Testis (tissue), 3 donors: ENCODE measurements around the gene LRRC7. TPM values are rescaled to one million over a fixed set of nuclear protein-coding genes. Genes with fewer than 3 reads are reported as not detected.

ENCODE experiments used
- DNase-seq: peaks from one replicate; pipeline ENCODE4 v3.0.0-alpha.2; 2019
- H3K27ac ChIP-seq, 2 donors: fragments of 200-600 bp; sonication (generic); one replicate each; pipeline ENCODE4 v1.5.1; 2019
- H3K27me3 ChIP-seq: fragments of 200-600 bp; sonication (generic); one replicate; pipeline ENCODE4 v1.5.1; 2019
- H3K36me3 ChIP-seq: fragments of 200-600 bp; sonication (generic); one replicate; pipeline ENCODE4 v1.5.1; 2017; ENCODE audit warnings: low read depth; ENCODE audit errors: missing control alignments
- H3K4me1 ChIP-seq: fragments of 200-600 bp; sonication (generic); one replicate; pipeline ENCODE4 v1.5.1; 2019
- H3K4me3 ChIP-seq, 2 donors: fragments of 200-600 bp; sonication (generic); one replicate each; pipeline ENCODE4 v1.5.1; 2017 to 2019
- H3K9me3 ChIP-seq: fragments of 200-600 bp; sonication (generic); one replicate; pipeline ENCODE4 v1.5.1; 2017
- POLR2A ChIP-seq: fragments of 450-650 bp; IDR thresholded peaks from one replicate; pipeline ENCODE4 v1.6.1; 2017; ENCODE audit warnings: antibody characterized with exemption, mild to moderate bottlenecking, moderate library complexity
- WGBS, 2 donors: methylation state at CpG; one replicate each; pipeline ENCODE4 v1.1.5; 2018; 5-methylcytosine and 5-hydroxymethylcytosine counted together
- intact Hi-C: fragments of 100-400 bp; cut with DNase I; formaldehyde crosslinking; loops from one replicate; pipeline ENCODE4 v1.15.1; 2023; ENCODE audit warnings: low total_unique reads
- polyA plus RNA-seq: library from polyadenylated mRNA; stranded (reverse); fragments of 350-450 nt; fragmentation: Illumina TruSeq; extraction: RNeasy Lipid Tissue Mini Kit (QIAGEN cat#74804); gene quantifications from one replicate; pipeline ENCODE4 v1.2.3, GENCODE V29; 2014; ENCODE audit warnings: low read depth, low replicate concordance; ENCODE audit not compliant: insufficient read depth
- total RNA-seq, 2 donors: library from RNA; depleted of rRNA; stranded (reverse); fragments of >200 nt; gene quantifications; one replicate each; pipeline ENCODE4 v1.2.3, GENCODE V29; 2016
- TF ChIP-seq, protein P1 (sequence below), 3 experiments: fragments of 450-650 bp in 2 of 3; fragments of 200-600 bp in 1 of 3; sonication (generic) in 1 of 3; IDR thresholded peaks; one replicate each; pipeline ENCODE4 v1.5.1; 2016 to 2019; ENCODE audit warnings: antibody characterized with exemption in 3 of 3, mild to moderate bottlenecking in 2 of 3, moderate library complexity in 1 of 3

LRRC7 gene
- total and polyA plus RNA-seq, 3 donors from 2014 or later: 5.2 to 8.0 (median 6.9) TPM

DNA sequence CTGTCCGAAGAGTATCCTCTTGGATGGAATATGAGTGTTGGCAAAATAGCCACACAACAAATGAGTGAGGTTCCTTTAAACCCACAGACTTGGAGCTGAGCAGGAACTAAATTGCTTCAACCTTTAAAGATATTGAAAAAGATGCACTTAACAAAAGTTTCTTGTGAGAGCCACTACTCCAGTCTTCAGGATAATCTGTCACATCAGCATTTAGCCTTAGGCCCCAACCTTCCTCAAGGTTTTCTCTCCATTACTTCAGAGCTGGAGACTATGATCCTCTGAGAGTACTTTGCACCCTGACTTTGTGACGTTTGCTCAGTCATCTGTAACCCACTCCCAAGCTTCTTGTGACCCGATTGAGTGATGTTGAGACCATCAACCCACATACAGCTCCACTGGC is 424.9 kb downstream of the LRRC7 start:
- Histone ChIP-seq H3K4me1 (no peaks in the 10 kb centered on the region), H3K27me3 (no peaks in the 10 kb centered on the region), H3K9me3 (no peaks in the 10 kb centered on the region), H3K27ac (no peak overlapping the region), H3K36me3 (no peaks in the 10 kb centered on the region), H3K4me3 (no peak overlapping the region)
- intact Hi-C loops: no loop called here
- no peak for DNase-seq
- no peak for TF ChIP-seq POLR2A
- TF ChIP-seq, protein P1, sequence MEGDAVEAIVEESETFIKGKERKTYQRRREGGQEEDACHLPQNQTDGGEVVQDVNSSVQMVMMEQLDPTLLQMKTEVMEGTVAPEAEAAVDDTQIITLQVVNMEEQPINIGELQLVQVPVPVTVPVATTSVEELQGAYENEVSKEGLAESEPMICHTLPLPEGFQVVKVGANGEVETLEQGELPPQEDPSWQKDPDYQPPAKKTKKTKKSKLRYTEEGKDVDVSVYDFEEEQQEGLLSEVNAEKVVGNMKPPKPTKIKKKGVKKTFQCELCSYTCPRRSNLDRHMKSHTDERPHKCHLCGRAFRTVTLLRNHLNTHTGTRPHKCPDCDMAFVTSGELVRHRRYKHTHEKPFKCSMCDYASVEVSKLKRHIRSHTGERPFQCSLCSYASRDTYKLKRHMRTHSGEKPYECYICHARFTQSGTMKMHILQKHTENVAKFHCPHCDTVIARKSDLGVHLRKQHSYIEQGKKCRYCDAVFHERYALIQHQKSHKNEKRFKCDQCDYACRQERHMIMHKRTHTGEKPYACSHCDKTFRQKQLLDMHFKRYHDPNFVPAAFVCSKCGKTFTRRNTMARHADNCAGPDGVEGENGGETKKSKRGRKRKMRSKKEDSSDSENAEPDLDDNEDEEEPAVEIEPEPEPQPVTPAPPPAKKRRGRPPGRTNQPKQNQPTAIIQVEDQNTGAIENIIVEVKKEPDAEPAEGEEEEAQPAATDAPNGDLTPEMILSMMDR (IDR thresholded peaks at IDR 0.05): no peak
- 73 to 81% methylated on average over 3 of the region's 3 CpGs for WGBS, 2 donors

DNA sequence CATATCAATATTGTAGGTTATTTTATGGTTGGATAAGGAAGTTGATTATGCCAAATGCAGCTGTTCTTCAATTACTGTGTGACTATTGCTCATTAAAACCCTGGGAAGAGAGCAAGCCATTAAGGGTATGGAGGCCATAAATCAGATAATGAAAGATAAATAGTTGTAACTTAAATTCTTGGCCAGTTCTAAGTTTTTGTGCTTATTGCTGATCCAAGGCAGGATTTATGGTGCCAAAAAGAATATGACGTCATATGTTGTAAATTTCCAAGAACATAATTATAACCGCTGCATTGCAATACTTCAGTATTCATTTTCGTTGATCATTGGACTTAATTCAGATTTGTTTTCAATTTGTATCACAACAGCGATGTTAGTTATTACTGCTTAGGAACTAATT is 426.1 kb downstream of the LRRC7 start:
- WGBS, 2 donors: 55 to 61% methylated on average over 4 of the region's 4 CpGs
- H3K4me3 ChIP-seq: no peak overlapping the region

DNA sequence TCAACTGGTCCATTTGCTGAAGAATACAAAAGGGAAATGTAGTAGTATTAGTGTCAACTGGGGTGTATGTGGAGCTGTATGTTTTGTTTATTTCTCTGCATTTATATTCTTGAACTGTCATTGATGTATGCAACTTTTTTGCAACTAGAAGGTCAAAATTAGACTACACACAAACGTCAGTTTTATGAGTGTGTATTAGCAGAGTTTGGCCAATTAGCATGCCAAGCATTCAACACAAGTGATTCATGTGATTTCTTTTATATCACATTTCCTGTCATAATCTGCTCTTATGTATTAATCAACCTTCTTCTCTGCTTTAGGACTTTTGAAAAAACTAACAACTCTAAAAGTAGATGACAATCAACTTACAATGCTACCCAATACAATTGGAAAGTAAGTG is 426.5 kb downstream of the LRRC7 start:
- DNase-seq: no peak
- no peaks in the 10 kb centered on the region for H3K4me1 ChIP-seq
- H3K27ac ChIP-seq: no peak overlapping the region
- TF ChIP-seq POLR2A: no peak
- TF ChIP-seq, protein P1 (IDR thresholded peaks at IDR 0.05): no peak
- H3K9me3 ChIP-seq: no peaks in the 10 kb centered on the region
- no peaks in the 10 kb centered on the region for H3K36me3 ChIP-seq
- H3K27me3 ChIP-seq: no peaks in the 10 kb centered on the region
- 26 to 45% methylated on average over 1 of the region's 1 CpG for WGBS, 2 donors
- H3K4me3 ChIP-seq: no peak overlapping the region
- intact Hi-C loops: no loop called here

More for the DNA sequence above, 426.1 kb downstream of the LRRC7 start:
- Histone ChIP-seq H3K9me3 (no peaks in the 10 kb centered on the region), H3K27me3 (no peaks in the 10 kb centered on the region), H3K27ac (no peak overlapping the region), H3K36me3 (no peaks in the 10 kb centered on the region), H3K4me1 (no peaks in the 10 kb centered on the region)
- intact Hi-C loops: no loop called here
- TF ChIP-seq, protein P1 (IDR thresholded peaks at IDR 0.05): no peak
- TF ChIP-seq POLR2A: no peak
- no peak for DNase-seq

DNA sequence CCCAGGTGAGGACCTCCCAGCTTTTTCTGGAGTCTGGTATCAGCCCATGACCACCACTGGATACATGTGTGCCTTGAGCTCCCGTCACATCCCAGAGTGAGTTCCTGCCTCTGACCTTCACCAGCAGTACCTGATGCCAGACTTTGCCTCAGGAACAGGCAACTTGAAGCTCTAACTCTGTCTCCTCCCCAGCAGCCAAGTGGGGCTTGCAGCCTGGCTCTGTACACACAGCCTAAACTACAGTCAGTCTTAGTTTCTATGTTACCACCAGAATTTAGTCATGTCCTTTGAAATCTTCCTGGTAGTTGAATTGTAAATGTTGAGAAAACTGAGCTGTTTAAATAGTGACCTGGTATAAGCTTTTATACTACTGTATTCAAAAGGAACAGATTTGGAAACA is 431.1 kb downstream of the LRRC7 start:
- Histone ChIP-seq H3K4me3 (no peak overlapping the region), H3K27ac (no peak overlapping the region), H3K27me3 (no peaks in the 10 kb centered on the region), H3K4me1 (no peaks in the 10 kb centered on the region), H3K36me3 (no peaks in the 10 kb centered on the region), H3K9me3 (no peaks in the 10 kb centered on the region)
- intact Hi-C loops: no loop called here
- DNase-seq: no peak
- TF ChIP-seq, protein P1 (IDR thresholded peaks at IDR 0.05): no peak
- TF ChIP-seq POLR2A: no peak
- WGBS, 2 donors: 85 to 90% methylated on average over 1 of the region's 1 CpG

DNA sequence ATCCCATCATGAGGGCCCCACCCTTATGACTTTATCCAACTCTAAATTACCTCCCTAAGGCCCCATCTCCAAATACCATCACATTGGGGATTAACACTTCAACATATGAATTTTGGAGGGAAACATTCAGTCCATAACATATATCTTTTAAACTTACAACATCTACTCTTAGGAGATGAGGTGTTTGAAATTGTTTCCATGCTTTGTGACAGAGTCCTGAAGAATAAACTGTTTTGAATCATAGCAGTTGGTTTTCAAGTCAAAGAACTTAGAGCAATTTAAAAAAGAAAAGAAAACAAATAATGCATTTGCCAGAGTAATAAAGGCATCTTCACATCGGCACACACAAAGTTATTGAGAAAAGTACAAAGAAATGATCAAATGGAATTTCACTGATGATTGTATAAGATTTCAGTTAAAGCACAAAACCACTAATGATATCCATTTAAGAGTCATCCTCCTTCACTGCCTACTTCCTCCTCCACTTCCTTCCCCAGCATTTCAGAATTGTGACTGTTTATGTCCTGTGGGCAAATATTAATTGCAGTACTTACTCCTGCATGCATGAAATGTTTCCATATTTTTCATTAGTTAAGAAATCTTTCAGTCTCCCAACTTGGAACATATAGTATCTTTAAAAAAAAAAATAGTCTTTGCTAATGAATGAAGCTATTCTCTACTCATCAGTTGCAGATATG is 435.6 kb downstream of the LRRC7 start:
- no peaks in the 10 kb centered on the region for H3K36me3 ChIP-seq
- H3K4me3 ChIP-seq: no peak overlapping the region
- no peak overlapping the region for H3K27ac ChIP-seq
- 51 to 66% methylated on average over 1 of the region's 1 CpG for WGBS, 2 donors
- H3K27me3 ChIP-seq: no peaks in the 10 kb centered on the region
- no peak for TF ChIP-seq POLR2A
- TF ChIP-seq, protein P1 (IDR thresholded peaks at IDR 0.05): no peak
- DNase-seq: no peak
- H3K4me1 ChIP-seq: no peaks in the 10 kb centered on the region
- H3K9me3 ChIP-seq: no peaks in the 10 kb centered on the region
- intact Hi-C loops: no loop called here
